GM18868 (cell line): ENCODE results near the gene PRH1.

Experiments used
- ATAC-seq: cut with Tn5 transposase; IDR thresholded peaks from one replicate; pipeline ENCODE4 v1.9.1; 2021; ENCODE audit warnings: mild to moderate bottlenecking, moderate library complexity; ENCODE audit not compliant: unreplicated experiment

Gene PRH1

GRCh38 chr12:10847744-10848143, 36.3 kb downstream of the PRH1 start:
- no peak for ATAC-seq

- no peak for ATAC-seq
Measured at GRCh38 chr12:10842862-10843261, 41.2 kb downstream of the PRH1 start.

DNA sequence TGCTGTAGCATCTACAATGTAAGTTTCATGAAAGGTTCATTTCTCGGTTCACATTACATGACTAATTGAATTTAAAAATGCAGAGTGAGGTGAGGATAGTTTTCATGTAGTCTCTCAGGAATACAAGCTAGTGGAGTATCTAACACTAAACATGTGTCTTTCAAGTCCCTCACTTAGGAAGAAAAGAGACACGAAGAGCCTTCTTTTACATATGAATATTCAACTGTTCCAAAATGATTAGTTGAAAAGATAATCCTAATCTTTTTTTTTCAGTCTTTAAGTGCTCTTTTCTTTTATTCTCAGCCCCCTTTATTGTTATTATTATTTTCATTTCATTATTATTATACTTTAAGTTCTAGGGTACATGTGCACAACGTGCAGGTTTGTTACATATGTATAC, 45.6 kb downstream of the PRH1 start:
- no peak for ATAC-seq
